Measurements from ENCODE around the gene ZNG1C. TPM values are rescaled to one million over a fixed set of nuclear protein-coding genes. Genes with fewer than 3 reads are reported as not detected.

Gene ZNG1C
- 6.2 and 11.6 TPM in 2 replicates for total RNA-seq

DNA sequence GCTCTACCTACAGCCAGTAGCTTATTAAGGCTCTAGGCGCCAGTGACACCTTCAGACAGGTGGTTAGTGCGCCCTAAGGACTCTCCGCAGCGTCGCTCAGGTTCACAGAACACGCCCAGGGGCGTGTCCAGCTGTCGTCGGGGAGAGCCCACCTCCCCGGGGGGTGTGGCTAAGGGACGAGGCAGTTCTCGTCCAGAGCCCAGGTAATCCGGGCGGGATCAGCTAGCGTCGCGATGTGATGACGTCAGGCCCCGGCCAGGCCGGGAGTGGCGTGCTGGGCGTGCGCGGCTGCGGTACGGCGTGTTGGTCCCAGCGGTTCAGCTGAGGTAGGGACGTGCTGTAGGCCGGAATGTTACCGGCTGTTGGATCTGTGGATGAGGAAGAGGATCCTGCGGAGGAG lies at the start of gene ZNG1C:
Gene ZNG1C, plus strand, starts transcription at position 301 of the 400 bp plus-strand sequence. Its CDS starts 49 bp downstream, at position 350.

DNA sequence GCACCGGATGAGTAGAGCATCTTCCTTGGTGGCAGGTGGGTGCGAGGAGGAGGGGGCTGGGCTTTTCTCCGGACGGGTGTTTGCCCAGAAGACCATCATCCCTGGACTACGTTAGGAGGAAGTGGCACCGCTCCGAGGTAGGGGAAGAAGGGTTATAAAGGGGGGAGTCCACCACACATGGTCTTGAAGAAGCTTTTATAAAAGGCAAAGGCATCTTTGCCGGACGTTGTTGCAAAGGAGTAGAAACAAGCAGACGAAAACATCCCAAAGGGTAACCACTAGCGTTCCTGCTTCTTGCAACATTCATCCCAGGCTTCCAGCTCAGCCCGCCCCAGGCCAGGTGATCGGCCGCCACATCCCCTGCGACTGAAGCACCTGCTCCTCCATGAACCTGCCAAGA lies 60.8 kb downstream of the ZNG1C start, which contains the start of gene FOXD4L3:
Gene FOXD4L3, plus strand, starts transcription at position 301 of the 400 bp plus-strand sequence. Its CDS starts 85 bp downstream, at position 386.

Other genes starting within 250 kb of the ZNG1C start
- gene FOXD4L3, start 60.9 kb downstream of the ZNG1C start, total RNA-seq = not detected in 2 replicates
- gene PGM5, start 114.6 kb downstream of the ZNG1C start, total RNA-seq = not detected in 2 replicates

All from mesangial cell (primary cell).